Bronchial epithelial cell (primary cell): Measurements from ENCODE around the gene FAM9B. TPM values are rescaled to one million over a fixed set of nuclear protein-coding genes. Genes with fewer than 3 reads are reported as not detected.

ENCODE experiments used
- DNase-seq: peaks from one replicate; pipeline ENCODE4 v3.0.0-alpha.2; 2010; ENCODE audit warnings: low read depth
- FAIRE-seq: peaks from 2 replicates; lab custom pipeline; 2011; peaks lifted over from hg19 to GRCh38; lab: Jason Lieb, UNC
- H3K27me3 ChIP-seq: 2 replicates; pipeline ENCODE4 v1.5.1; 2011; ENCODE audit warnings: low read length; ENCODE audit not compliant: control insufficient read depth, insufficient read depth
- H3K36me3 ChIP-seq: 2 replicates; pipeline ENCODE4 v1.5.1; 2011; ENCODE audit warnings: low read length; ENCODE audit not compliant: control insufficient read depth, insufficient read depth
- H3K4me3 ChIP-seq: 2 replicates; pipeline ENCODE4 v1.5.1; 2011; ENCODE audit warnings: mild to moderate bottlenecking, low read depth, low read length, control low read depth
- CTCF ChIP-seq: IDR thresholded peaks from 2 replicates; pipeline ENCODE4 v1.5.1; 2011; ENCODE audit warnings: mild to moderate bottlenecking, moderate library complexity, low read length, control low read depth, inconsistent platforms; ENCODE audit not compliant: insufficient read depth, severe bottlenecking
- total RNA-seq: library from RNA; depleted of rRNA; stranded (reverse); fragments of >200 nt; gene quantifications from 2 replicates; pipeline ENCODE4 v1.2.1, GENCODE V29; 2014

The FAM9B gene
- not detected in 2 replicates for total RNA-seq

GRCh38 chrX:9033989-9034388 is at the start of gene FAM9B:
FAM9B (minus strand) TSS chrX:9034127; CDS start chrX:9032986, 1,141 bp downstream.
- H3K4me3 ChIP-seq = no peak within 1 kb of the TSS
- no peak for TF ChIP-seq CTCF
- DNase-seq (no peak), FAIRE-seq (no peak)
- no peaks in the 10 kb centered on the region for H3K27me3 ChIP-seq
- H3K36me3 ChIP-seq = no peaks in the 10 kb centered on the region

DNA sequence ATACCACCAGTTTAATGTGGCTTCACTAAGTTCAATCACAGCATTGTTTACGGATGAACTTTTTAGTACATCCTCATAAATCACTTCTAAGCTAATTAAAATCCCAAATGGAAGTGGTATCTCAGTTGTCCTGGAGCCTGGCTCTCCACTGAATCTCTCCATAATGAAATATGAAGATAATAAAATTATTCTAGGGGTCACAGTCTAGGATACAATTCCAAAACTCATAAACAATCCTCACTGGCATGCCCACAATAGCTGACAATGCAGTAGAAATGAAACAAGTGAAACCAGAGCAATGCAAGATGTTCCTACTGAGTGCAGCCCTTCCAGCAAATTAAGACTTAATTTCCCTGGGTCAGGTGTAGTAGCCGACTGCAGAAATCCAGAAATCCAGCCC is 47.3 kb upstream of the FAM9B start:
- H3K36me3 ChIP-seq = no peaks in the 10 kb centered on the region
- H3K27me3 ChIP-seq = no peaks in the 10 kb centered on the region
- no peak for TF ChIP-seq CTCF
- DNase-seq = no peak
- H3K4me3 ChIP-seq = no peak overlapping the region
- no peak for FAIRE-seq

DNA sequence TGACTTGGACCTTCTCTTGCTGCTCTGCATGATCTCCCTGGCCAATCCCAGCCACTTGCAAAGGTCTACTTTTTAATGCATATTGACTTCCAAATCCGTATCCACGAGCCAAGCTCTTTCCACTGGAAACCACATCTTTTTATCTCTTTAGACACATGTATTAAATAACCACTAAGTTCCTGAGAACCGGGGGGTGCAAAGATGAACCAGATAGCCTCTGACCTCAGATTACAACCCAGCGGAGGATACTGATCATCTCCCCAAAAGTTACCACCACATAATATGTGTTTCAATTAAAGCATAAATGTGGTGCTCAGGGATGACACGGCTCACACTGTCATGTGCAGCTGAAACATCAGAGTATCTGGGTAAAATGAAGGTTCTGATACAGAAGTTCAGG is 40.4 kb upstream of the FAM9B start:
- no peak for FAIRE-seq
- no peak overlapping the region for H3K4me3 ChIP-seq
- no peak for DNase-seq
- H3K36me3 ChIP-seq = no peaks in the 10 kb centered on the region
- H3K27me3 ChIP-seq = no peaks in the 10 kb centered on the region
- no peak for TF ChIP-seq CTCF

GRCh38 chrX:9072281-9072680 is 38.4 kb upstream of the FAM9B start:
- Histone ChIP-seq H3K36me3 (no peaks in the 10 kb centered on the region), H3K4me3 (no peak overlapping the region), H3K27me3 (no peaks in the 10 kb centered on the region)
- no peak for FAIRE-seq
- TF ChIP-seq CTCF = no peak
- DNase-seq = no peak

GRCh38 chrX:9071031-9071650 is 37.2 kb upstream of the FAM9B start:
- no peak for FAIRE-seq
- no peak for DNase-seq
- Histone ChIP-seq H3K36me3 (no peaks in the 10 kb centered on the region), H3K27me3 (no peaks in the 10 kb centered on the region), H3K4me3 (no peak overlapping the region)
- no peak for TF ChIP-seq CTCF

GRCh38 chrX:9069573-9069972 is 35.6 kb upstream of the FAM9B start:
- Histone ChIP-seq H3K36me3 (no peaks in the 10 kb centered on the region), H3K27me3 (no peaks in the 10 kb centered on the region), H3K4me3 (no peak overlapping the region)
- TF ChIP-seq CTCF = no peak
- no peak for DNase-seq
- no peak for FAIRE-seq
